Inflammatory macrophage treated with lipopolysaccharide for 1 hour (primary cell): ENCODE data around the gene EPHB2.
A peak's percentile ranks its signal among the peaks of the same experiment; 100 is the strongest.
"Not testable (repeated sequence)": the region's sequence is repeated elsewhere in the genome, so short reads cannot be mapped to it uniquely, and the experiment has no call there.

Experiments used
- DNase-seq, 2 donors: peaks; one replicate each; pipeline ENCODE4 v3.0.0-alpha.2; 2020 to 2022

Gene EPHB2

GRCh38 chr1:22843441-22844183 lies 133.0 kb downstream of the EPHB2 start:
- not testable (repeated sequence) for DNase-seq

GRCh38 chr1:22844621-22845020 lies 134.0 kb downstream of the EPHB2 start:
- DNase-seq, result no peak

- no peak for DNase-seq
Observed at GRCh38 chr1:22845398-22845935, 134.8 kb downstream of the EPHB2 start.

- peak; percentile 87 to 95 for DNase-seq
Observed at GRCh38 chr1:22846458-22846857, 135.8 kb downstream of the EPHB2 start.

- no peak for DNase-seq
Observed at GRCh38 chr1:22847249-22847648, 136.6 kb downstream of the EPHB2 start.

- no peak for DNase-seq
Observed at GRCh38 chr1:22847709-22848108, 137.1 kb downstream of the EPHB2 start.

- no peak for DNase-seq
Observed at GRCh38 chr1:22848405-22848804, 137.8 kb downstream of the EPHB2 start.

- DNase-seq, result no peak
Observed at GRCh38 chr1:22849770-22850169, 139.1 kb downstream of the EPHB2 start.

GRCh38 chr1:22850281-22850680 lies 139.6 kb downstream of the EPHB2 start:
- DNase-seq, result no peak

GRCh38 chr1:22850681-22851080 lies 140.0 kb downstream of the EPHB2 start:
- DNase-seq, result no peak

- peak; percentile 45 to 52 for DNase-seq
Observed at GRCh38 chr1:22851517-22851916, 140.9 kb downstream of the EPHB2 start.

GRCh38 chr1:22852144-22852655 lies 141.6 kb downstream of the EPHB2 start:
- DNase-seq, result no peak

- DNase-seq, result no peak
Observed at GRCh38 chr1:22853651-22854185, 143.1 kb downstream of the EPHB2 start.

GRCh38 chr1:22854688-22855565 lies 144.3 kb downstream of the EPHB2 start:
- DNase-seq, result peak in 1 of 2 donors; percentile 20

GRCh38 chr1:22855668-22856606 lies 145.3 kb downstream of the EPHB2 start:
- DNase-seq, result no peak

- DNase-seq, result no peak
Observed at GRCh38 chr1:22857661-22858060, 147.0 kb downstream of the EPHB2 start.

- DNase-seq, result no peak
Observed at GRCh38 chr1:22860414-22860800, 149.8 kb downstream of the EPHB2 start.

GRCh38 chr1:22860883-22861385 lies 150.3 kb downstream of the EPHB2 start:
- DNase-seq, result no peak

GRCh38 chr1:22861764-22862440 lies 151.3 kb downstream of the EPHB2 start:
- peak; percentile 51 to 68 for DNase-seq

- no peak for DNase-seq
Observed at GRCh38 chr1:22862752-22863151, 152.1 kb downstream of the EPHB2 start.

- no peak for DNase-seq
Observed at GRCh38 chr1:22863766-22864165, 153.1 kb downstream of the EPHB2 start.
